Stromal cell of bone marrow (primary cell): ENCODE measurements around the gene TMEM131L.
"Not testable (repeated sequence)": the region's sequence is repeated elsewhere in the genome, so short reads cannot be mapped to it uniquely, and the experiment has no call there.

Experiments used
- DNase-seq: peaks from one replicate; pipeline ENCODE4 v3.0.0-alpha.2; 2012; ENCODE audit warnings: low read depth

The TMEM131L gene

DNA sequence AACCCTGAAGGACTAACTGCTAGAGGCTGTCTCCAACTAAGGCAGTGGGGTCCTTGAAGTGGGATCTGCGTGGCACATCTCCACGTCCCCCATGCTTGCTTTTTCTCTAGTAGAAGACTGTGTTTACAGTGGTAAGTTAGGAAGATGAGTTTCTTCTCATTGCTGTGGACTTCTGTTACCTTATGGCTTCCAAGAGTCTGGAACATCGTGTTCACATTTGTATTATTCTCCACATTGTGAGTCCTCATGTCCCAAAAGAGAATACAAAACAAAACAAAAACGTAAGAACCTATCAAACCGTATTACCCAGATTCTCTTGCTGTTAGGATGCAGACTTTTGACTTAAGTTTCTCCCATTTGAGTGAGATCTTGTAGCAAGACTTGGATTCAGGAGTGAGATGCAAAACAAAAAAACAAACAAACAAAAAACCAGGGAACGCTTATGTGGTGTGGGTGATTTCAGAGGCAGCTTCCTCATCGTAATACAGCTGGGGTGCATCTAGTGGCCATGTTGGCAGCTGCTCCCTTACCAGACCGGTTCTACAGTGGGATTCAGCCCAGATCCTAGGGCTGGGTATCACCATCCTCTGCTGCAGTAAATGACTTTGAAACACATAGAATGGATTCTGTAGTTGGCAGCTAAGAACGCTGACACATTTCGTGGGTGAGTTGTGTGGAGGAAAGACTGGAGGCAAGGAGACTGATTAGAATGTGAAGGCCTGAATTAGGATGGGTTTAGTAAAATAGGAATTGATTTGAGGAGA, 41.3 kb downstream of the TMEM131L start:
- no peak for DNase-seq

DNA sequence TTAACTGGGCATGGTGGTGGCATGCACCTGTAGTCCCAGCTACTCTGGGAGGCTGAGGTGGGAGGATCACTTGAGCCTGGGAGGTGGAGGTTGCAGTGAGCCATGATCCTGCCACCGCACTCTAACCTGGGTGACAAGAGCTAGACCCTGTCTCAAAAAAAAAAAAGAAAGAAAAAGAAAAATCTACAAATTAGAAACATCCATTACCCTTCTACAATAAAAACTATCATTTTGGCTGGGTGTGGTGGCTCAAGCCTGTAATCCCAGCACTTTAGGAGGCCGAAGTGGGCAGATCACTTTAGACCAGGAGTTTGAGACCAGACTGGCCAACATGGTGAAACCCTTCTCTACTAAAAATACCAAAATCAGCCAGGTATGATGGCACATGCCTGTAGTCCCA, 43.1 kb downstream of the TMEM131L start:
- not testable (repeated sequence) for DNase-seq

DNA sequence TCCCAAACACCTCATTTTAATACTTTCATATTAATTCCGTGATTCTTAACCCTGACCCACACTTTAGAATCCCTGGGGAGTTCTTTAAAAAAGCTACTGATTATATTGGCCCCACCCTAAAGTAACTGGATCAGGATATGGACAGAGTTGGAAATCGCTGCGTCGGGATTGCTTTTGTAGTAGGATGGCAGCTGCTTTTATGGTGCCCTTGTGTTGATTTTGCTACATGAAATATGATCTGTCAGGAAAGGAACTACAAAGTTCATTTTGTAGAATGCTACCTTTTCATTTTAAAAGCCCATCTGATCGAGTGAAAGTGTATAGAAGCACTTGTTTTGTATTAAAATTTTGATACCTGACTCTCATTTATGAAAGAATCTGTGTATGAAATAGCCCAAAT, 43.6 kb downstream of the TMEM131L start:
- no peak for DNase-seq

DNA sequence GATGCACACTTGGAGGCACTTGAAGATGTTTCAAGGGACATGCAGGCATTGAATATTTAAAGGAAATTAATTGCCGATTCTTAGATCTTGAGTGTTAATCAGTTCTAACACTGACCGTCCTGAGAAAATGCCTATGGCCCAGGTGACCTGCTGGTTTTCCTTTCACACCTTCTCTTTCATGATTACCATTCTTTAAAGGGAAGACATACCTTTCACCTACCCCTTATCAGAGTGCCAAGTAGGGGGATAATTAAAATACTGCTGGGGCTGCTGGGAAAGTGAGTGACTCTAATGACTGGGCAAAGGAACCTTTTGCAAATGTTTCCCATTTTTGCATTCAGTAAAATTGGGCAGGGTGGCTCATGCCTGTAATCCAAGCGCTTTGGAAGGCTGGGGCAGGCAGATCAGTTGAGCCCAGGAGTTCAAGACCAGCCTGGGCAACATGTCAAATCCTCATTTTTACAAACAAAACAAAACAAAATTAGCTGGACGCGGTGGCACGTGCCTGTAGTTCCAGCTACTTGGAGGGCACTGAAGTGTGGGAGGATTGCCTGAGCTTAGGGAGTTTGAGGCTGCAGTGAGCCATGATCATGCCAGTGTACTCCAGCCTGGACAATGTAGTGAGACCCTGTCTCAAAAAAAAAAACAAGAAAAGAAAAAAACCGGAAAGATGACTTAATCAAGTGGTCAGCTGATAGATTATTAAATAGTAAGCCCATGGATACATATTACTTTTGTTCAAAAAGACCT, 44.3 kb downstream of the TMEM131L start:
- DNase-seq, result no peak

DNA sequence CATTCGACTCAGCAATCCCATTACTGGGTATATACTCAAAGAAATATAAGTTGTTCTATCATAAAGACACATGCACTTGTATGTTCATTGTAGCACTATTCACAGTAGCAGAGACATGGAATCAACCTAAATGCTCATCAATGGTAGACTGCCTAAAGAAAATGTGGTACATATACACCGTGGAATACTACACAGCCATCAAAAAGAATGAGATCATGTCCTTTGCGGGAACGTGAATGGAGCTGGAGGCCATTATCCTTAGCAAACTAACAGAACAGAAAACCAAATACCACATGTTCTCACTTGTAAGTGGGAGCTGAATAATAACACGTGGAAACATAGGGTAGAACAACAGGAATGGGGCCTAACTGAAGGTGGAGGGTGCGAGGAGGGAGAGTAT, 44.9 kb downstream of the TMEM131L start:
- no peak for DNase-seq

DNA sequence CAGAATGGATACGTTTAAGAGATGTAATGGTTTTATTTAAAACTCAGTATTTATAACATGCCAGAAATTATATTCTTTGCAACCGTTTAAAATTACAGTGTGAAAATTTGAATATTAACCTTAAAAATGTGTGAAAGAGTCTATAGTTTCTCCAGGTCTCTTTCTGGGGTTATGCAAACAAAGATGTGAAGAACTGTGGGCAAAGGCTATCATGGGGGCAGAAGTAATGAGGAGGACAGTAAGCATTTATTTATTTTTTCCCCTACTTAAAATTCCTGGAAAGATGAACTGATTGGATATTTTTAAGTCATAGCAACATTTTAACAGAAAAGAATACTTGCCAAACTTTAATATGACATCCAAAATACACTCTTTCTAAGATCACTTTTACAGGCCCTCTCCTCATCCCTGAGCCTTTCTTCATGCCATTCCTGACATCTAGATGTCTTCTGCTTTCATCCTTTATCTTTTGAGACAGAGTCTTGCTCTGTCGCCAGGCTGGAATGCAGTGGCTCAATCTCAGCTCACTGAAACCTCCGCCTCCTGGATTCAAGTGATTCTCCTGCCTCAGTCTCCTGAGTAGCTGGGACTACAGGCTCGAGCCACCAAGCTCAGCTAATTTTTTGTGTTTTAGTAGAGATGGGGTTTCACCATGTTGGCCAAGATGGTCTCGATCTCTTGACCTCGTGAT, 46.1 kb downstream of the TMEM131L start:
- no peak for DNase-seq

DNA sequence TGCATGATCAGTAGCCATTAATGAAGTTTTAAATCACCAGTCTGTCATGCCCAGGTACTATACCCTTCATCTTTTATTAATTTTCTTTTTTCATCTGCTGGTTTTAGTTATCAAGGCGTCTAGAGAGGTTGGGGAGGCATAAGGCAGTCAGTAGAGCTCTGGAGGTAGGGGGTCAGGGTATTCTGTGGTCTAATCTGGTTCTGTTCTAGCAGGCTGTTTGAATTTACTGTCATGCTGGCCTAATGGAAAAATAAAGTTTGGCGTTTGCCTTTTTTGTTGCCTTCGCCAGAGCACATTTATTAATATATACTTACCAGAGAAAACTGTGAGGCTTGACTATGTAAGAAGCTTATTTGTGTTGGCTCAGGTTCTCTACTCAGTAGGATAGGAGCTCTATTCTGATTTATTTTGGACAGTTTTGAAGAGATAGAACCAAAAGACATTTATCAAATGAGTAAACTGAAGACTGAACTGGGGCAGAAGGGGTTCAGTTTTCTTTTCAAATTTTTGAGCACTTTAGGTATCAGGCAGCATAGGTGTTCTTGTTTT, 46.9 kb downstream of the TMEM131L start:
- no peak for DNase-seq

DNA sequence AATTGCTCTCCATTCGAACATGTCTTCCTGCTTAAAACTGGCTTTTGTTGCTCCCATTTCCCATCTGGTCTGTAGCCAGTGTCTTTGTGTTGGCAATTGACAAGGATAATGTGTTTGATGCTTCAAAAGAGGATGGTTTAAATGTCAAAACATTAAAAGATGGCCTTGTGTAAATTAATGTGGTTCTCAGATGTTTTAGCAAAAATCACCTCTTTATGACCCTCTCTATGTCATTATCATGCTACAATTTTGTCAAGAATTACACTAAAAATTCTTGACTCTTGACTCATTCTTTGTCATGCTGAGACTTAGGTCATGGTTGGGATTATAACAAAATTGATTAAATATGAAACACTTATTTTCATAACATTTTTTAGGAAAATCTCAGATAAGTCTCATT, 47.4 kb downstream of the TMEM131L start:
- DNase-seq, result peak; percentile 47

DNA sequence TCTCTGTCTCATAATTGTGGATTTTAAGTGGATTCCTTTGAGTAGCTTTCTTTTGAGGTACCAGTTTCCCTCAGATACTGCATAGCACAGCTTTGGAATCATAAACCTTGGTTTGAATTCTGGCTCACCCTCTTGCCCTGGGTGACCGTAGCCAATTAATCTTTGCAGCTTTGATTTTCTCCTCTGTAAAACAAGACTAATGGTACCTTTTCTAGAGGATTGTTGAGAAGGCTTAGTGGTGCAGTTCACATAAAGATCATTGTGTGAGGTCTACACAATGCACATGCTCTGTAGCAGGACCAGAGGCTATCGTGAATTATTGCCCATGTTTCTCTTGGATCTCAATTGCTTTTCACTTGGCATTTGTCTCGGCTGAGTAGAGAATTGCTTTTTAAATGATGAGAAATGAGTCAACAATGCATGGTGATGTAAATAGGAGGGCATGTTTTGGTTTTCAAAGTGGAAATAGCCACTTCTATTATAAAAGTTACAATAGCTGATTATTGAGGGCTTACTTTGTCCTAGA, 47.9 kb downstream of the TMEM131L start:
- DNase-seq, result peak; percentile 76

DNA sequence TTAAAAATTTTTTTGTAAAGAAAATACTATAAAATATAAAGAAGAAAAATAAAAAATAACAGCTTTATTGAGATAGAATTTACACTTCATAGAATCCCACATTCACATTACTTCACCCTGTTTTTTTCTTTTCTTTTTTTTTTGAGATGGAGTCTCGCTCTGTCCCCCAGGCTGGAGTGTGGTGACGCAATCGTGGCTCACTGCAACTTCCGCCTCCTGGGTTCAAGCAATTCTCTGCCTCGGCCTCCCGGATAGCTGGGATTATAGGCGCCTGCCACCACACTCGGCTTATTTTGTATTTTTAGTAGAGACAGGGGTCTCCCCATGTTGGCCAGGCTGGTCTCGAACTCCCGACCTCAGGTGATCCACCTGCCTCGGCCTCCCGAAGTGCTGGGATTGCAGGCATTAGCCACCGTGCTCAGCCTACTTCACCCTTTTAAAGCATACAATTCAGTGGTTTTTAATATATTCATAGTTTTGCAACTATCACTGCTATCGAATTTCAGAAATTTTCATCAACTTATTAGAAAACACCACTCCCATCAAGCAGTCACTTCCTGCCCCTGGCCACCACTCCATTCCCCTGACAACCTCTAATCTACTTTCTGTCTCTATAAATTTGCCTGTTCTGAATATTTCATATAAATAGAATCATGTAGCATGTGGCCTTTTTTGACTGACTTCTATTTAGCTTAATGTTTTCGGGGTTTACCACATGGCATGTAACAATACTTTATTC, 48.7 kb downstream of the TMEM131L start:
- DNase-seq, result no peak

DNA sequence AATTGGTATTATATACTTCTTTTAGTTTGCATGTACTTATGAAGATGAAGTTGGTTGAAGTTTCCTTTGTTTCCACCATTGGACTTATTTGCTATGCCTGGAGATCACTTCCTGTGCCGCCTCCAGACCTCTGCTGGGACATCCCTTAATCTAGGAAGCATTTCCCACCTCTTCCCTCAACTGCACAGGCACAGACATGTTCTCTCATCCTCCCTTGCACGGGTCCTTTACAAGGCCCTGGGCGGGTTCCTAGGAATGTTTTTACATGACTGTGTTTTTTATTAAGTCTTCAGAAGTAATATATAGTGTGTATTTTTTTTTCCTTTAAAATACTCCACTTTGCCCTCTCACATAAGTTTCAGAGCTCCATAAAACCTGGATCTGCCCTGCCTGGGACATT, 51.0 kb downstream of the TMEM131L start:
- DNase-seq, result no peak

DNA sequence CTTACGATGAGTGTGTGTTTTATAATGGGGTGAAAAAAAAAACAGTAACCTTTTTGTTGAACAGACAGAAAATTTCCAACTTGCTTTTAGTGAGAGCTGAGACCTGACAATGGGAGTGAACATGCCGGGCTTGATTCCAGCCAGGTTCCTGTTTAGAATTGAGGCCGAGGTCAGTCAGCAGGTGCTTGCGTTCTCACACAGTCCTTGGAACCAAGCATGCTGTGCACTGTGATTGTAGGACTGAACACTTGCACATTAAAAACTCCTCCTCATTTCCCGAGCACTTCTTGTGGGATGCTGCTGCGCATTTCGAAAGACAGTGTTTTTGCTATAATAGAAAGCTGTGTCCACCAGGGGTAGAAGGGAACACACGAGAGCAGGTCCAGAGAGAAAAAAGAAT, 51.8 kb downstream of the TMEM131L start:
- no peak for DNase-seq

DNA sequence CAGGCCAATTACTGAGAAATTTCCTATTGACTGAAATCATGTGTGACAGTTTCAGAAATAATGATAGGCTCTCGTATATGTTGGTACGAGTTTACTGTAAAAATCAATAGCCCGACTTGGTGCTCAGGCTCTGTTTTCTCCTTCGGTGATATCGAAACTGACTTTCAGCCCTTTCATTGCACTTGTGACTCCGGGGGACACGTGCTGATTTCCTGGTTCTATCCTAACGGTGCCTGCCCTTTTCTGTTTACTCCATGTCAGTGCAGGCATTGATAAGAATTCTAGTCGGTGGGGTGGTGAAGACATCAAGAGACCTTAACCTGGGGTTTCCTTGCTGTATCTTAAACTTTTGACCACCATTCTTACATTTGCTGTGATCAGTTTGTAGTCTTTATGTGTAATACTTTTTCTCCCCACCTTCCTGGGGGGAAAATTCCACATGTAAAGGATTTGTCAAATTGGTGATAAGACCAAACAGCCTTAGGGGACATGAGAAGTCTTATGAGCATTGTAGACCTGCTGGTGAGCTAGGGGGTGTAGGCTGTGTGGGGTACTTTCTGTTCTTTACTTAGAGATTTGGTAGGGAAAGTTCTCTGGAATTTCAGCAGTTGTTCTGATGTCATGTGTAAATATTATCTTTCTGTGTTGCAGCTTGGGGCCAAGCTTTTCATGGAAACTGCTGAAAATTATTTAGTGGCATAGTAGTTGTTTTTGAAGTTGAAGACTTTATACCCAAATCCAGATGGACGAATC, 52.7 kb downstream of the TMEM131L start:
- DNase-seq, result no peak

DNA sequence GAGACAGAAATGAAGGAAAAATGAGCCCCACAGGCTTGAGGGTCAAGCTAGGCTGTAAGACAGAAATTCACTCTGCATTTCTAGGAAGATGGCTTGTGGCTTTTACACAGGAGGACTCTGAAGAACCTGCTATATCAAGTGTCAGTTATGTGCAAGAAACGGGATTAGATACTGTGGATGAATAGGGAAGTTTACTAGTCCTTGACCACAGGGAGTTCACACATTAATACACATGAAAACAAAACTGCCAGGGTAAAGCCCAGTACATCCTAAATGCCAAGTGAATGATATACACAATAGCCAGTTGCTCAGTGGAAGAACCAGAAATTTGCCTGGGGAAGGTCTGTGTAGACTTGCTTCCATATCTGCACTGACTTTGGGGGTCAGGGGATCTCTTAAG, 53.5 kb downstream of the TMEM131L start:
- DNase-seq, result no peak

DNA sequence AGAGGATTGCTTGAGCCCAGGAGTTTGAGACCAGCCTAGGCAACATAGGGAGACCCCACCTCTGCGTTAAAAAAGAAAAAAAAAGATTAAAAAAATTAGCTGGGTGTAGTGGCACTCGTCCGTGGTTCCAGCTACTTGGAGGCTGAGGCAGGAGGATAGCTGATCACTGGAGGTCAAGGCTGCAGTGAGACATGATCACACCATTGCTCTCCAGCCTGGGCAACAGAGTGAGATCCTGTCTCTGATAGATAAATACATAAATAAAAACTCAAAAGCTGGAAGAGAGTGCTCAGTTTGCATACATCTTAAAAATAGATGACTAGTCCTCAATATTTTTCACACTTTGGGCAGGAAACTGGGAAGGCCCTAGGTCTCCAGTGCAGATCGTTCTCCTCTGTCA, 54.1 kb downstream of the TMEM131L start:
- no peak for DNase-seq

DNA sequence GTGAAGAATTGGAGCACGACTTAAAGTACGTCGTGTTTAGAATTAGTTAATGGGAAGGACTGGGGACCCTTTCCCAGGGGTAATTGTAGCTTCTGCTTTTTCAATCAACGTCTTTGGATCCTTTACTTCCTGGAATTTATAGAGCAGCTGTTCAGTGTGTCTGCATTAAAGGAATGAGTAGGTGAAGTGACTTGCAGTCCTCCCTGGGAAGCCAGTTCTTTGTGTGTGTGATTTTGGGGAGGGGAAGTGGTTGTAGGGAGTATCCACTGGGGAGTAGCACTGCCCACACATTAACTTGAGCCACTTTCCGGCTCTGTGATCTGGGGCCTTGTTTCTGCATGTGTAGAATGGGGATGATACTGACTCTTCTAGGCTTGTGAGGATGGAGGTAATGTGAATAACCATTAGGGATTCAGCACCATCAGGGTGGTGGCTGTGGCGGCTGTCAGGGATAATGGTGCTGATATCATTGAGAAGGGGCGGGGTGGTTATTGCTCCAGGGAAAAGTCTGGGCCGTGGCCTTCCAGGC, 54.7 kb downstream of the TMEM131L start:
- no peak for DNase-seq

DNA sequence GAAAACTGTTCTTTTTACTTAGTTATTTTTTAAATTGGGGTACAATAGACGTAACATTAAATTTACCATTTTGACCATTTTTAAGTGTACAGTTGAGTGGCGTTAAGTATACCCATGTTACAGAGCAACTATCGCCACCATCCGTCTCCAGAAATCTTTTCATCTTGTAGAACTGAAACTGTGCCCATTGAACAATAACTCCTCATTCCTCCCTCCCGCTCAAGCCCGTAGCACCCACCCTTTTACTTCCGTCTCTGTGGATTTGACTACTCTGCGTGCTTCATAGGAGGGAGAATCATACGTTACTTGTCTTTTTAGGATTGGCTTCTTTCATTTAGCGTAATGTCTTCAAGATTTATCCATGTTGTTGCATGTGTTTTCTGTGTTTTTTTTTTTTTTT, 55.3 kb downstream of the TMEM131L start:
- DNase-seq, result no peak

DNA sequence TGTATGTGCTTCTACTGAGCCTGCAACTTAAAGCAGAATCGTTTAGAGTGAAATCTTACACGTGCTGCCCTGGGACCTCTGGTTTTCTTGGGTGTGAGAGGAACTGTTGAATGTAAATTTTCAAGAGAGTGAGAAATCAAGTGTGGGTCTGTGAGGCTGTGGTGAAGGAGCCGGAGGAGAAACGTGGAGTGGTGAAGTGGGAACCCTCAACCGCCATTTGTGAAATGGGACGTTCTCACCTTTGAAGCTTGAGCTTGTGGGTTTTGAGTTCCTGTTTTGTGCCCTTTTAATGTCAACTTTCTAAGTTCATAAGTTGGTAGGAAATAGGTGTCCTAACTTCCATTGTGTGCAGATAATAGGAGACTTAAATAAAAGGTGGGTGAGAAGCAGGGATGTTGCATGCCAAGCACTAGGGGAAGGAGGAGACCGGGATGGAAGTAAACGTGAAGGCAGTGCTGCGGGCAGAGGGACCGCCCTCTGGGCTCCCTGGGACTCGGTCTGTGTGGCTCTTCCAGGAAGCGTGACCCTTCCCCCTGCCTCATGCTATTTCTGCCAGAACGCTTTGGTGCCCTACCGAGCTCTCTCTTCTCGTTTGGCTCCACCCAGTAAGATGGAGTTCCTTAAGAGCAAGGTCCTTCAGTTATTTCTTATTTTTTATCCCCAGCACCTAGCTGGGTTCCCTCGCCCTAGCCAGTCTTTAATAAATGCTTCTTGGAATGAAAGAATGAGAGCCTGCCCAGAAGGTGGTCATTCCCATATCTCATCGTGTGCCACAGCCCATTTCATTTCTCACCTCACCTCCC, 56.0 kb downstream of the TMEM131L start:
- DNase-seq, result no peak

DNA sequence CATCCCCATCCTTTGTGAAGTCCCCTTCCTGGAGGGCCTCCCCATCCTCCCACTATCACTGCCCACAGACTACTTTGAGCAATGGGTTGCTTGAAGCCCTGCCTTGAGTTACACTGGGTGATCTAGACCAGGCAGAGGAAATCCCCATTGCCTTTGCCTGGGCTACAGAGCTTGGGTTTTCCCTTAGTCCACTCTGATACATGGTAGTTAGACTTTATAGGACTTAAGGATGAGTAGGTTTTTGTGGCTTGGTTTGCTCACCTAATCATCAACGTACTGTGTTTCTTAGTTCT, 56.6 kb downstream of the TMEM131L start:
- no peak for DNase-seq

DNA sequence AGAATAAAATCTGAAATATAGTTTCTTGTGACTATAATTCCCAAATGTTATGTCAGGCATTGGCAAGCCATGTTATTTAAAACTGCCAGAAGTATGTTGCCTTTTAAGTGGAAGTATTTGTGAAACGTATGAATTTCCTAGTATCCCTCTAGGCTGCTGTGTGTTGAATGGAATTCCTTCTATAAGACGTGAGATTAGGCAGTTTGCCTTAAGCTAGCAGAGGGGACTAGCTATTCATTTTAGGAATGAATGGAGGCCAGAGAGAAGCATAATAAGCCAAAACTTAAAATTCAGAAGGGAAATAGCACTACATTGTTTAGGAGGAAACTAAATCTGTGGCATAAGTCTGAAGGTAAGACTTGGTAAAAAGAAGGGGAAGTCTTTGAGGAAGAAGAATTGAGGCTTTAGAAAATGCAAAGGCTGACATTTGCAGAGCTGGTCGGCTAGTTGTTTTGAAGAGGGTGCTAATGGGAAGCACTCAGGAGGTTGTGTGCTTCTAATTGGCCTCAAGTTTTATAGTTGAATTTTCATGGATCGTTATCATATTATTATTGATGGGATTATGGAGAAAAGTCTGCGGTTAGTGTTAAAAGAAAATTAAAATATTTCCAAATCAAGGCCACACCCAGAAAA, 57.1 kb downstream of the TMEM131L start:
- no peak for DNase-seq
